HepG2 (cell line): Measurements from ENCODE around the gene CSNK2B. TPM values are rescaled to one million over a fixed set of nuclear protein-coding genes. Genes with fewer than 3 reads are reported as not detected.

Experiments
- CBX2 ChIP-seq, 2 experiments: fragments of 200-600 bp in 1 of 2; sonication (generic); formaldehyde crosslinking in 1 of 2; IDR thresholded peaks; 2 replicates each; pipeline versions ENCODE4 v1.7.0 to v1.8.1; 2018 to 2022; ENCODE audit warnings: low read depth in 2 of 2, low read length in 1 of 2, mild to moderate bottlenecking in 1 of 2, missing genetic modification reagents in 1 of 2
- FLYWCH1 ChIP-seq: sonication (generic); formaldehyde crosslinking; IDR thresholded peaks from 2 replicates; pipeline ENCODE4 v1.8.1; 2023; ENCODE audit warnings: mild to moderate bottlenecking, missing genetic modification reagents
- FOXA1 ChIP-seq, 2 experiments: fragments of 450-650 bp in 1 of 2; sonication (generic) in 1 of 2; formaldehyde crosslinking in 1 of 2; IDR thresholded peaks; 2 replicates each; pipeline versions ENCODE4 v1.4.0 to v1.6.1; 2016 to 2020; ENCODE audit warnings: missing genetic modification reagents in 1 of 2
- HNF1B ChIP-seq: sonication (generic); formaldehyde crosslinking; IDR thresholded peaks from 2 replicates; pipeline ENCODE4 v1.5.1; 2020; ENCODE audit warnings: mild to moderate bottlenecking, moderate library complexity, missing genetic modification reagents
- JUNB ChIP-seq: sonication (generic); formaldehyde crosslinking; IDR thresholded peaks from 2 replicates; pipeline ENCODE4 v1.8.0; 2022; ENCODE audit warnings: missing genetic modification reagents, mild to moderate bottlenecking, borderline replicate concordance
- KLF13 ChIP-seq: sonication (generic); formaldehyde crosslinking; IDR thresholded peaks from 2 replicates; pipeline ENCODE4 v1.4.0; 2020; ENCODE audit warnings: mild to moderate bottlenecking, missing genetic modification reagents
- KLF9 ChIP-seq: IDR thresholded peaks from 2 replicates; pipeline ENCODE4 v1.6.1; 2016; ENCODE audit warnings: low read depth
- KMT2A ChIP-seq: sonication (generic); formaldehyde crosslinking; IDR thresholded peaks from 2 replicates; pipeline ENCODE4 v1.4.0; 2020; ENCODE audit warnings: missing genetic modification reagents
- RELA ChIP-seq: sonication (generic); formaldehyde crosslinking; IDR thresholded peaks from 2 replicates; pipeline ENCODE4 v1.4.0; 2020; ENCODE audit warnings: missing genetic modification reagents
- RFX5 ChIP-seq: IDR thresholded peaks from 2 replicates; pipeline ENCODE4 v1.6.1; 2011; ENCODE audit warnings: low read depth, low read length, improper control_type of control experiment
- SALL2 ChIP-seq: sonication (generic); formaldehyde crosslinking; IDR thresholded peaks from 2 replicates; pipeline ENCODE4 v1.8.1; 2023; ENCODE audit warnings: mild to moderate bottlenecking, missing genetic modification reagents, inconsistent platforms
- SP1 ChIP-seq, 2 experiments: fragments of 450-650 bp in 1 of 2; sonication (generic) in 1 of 2; formaldehyde crosslinking in 1 of 2; IDR thresholded peaks; 2 replicates each; pipeline versions ENCODE4 v1.4.0 to v1.6.1; 2016 to 2020; ENCODE audit warnings: missing genetic modification reagents in 1 of 2
- SYNCRIP ChIP-seq: fragments of 200-400 bp; formaldehyde crosslinking; IDR thresholded peaks from 2 replicates; pipeline ENCODE4 v1.6.1; 2018; ENCODE audit warnings: mild to moderate bottlenecking, low read depth, low read length; ENCODE audit not compliant: insufficient read depth
- TCF7 ChIP-seq: sonication (generic); IDR thresholded peaks from 2 replicates; pipeline ENCODE4 v1.6.1; 2016; ENCODE audit warnings: antibody characterized with exemption, low read depth
- TCF7L2 ChIP-seq: IDR thresholded peaks from 2 replicates; pipeline ENCODE4 v1.6.1; 2011; ENCODE audit warnings: mild to moderate bottlenecking, low read depth, low read length, moderate library complexity
- U2AF1 ChIP-seq: fragments of 200-400 bp; formaldehyde crosslinking; optimal IDR thresholded peaks from 2 replicates; pipeline ENCODE3; 2017; ENCODE audit warnings: mild to moderate bottlenecking, low read depth, low read length
- YY1 ChIP-seq: IDR thresholded peaks from 2 replicates; pipeline ENCODE4 v1.6.1; 2011; ENCODE audit warnings: low read length, low read depth, moderate library complexity, mild to moderate bottlenecking; ENCODE audit not compliant: insufficient read depth, insufficient replicate concordance
- ZBTB14 ChIP-seq: sonication (generic); formaldehyde crosslinking; IDR thresholded peaks from 2 replicates; pipeline ENCODE4 v1.4.0; 2020; ENCODE audit warnings: missing genetic modification reagents
- ZNF30 ChIP-seq: sonication (generic); formaldehyde crosslinking; IDR thresholded peaks from 2 replicates; pipeline ENCODE4 v1.5.0; 2020; ENCODE audit warnings: mild to moderate bottlenecking, missing genetic modification reagents
- ZNF33A ChIP-seq: sonication (generic); formaldehyde crosslinking; IDR thresholded peaks from 2 replicates; pipeline ENCODE4 v1.5.1; 2020; ENCODE audit warnings: missing genetic modification reagents, mild to moderate bottlenecking, moderate library complexity, borderline replicate concordance
- ZNF761 ChIP-seq: sonication (generic); formaldehyde crosslinking; conservative IDR thresholded peaks from 2 replicates; pipeline ENCODE4 v1.4.0; 2020; ENCODE audit warnings: mild to moderate bottlenecking, missing genetic modification reagents
- ZNF792 ChIP-seq: IDR thresholded peaks from 2 replicates; pipeline ENCODE4 v1.6.1; 2016
- polyA plus RNA-seq, 8 experiments: library from polyadenylated mRNA; depleted of rRNA in 3 of 8; stranded (reverse) in 7 of 8; unstranded in 1 of 8; fragments of >200 nt; fragmentation: Illumina TruSeq in 4 of 8; extraction: Trizol in 4 of 8; gene quantifications; 2 replicates each; pipeline versions ENCODE4 v1.2.1 to v1.2.3, GENCODE V29; 2011 to 2016; ENCODE audit warnings: low read depth in 4 of 8, missing spikeins in 1 of 8, mixed read lengths in 1 of 8; ENCODE audit not compliant: insufficient read depth in 1 of 8
- total RNA-seq, 5 experiments: library from RNA; depleted of rRNA; stranded (reverse); fragments of >200 nt; fragmentation: Illumina TruSeq; extraction: Trizol; gene quantifications; 2 replicates each; pipeline ENCODE4 v1.2.3, GENCODE V29; 2016; ENCODE audit warnings: low read depth in 1 of 5
- TF ChIP-seq, protein P1 (sequence below): sonication (generic); formaldehyde crosslinking; IDR thresholded peaks from 2 replicates; pipeline ENCODE4 v1.5.0; 2020; ENCODE audit warnings: missing genetic modification reagents
- TF ChIP-seq, protein P2 (sequence below): sonication (generic); formaldehyde crosslinking; IDR thresholded peaks from 2 replicates; pipeline ENCODE4 v1.4.0; 2020; ENCODE audit warnings: missing genetic modification reagents, borderline replicate concordance

Gene CSNK2B
- total and polyA plus RNA-seq, 2 of the 13 experiments (the other 11 are each of a cell fraction or from before 2014, with no cell fraction given), result 111 to 296 TPM

- TF ChIP-seq RFX5, result no peak
- no peak for TF ChIP-seq TCF7L2
- no peak for TF ChIP-seq U2AF1
- TF ChIP-seq ZNF30 (CRISPR knock-in tag), result no peak
- no peak for TF ChIP-seq KLF9
- TF ChIP-seq KMT2A (CRISPR knock-in tag), result peak; percentile 28; the same call in 1 of the 2 replicates
- TF ChIP-seq ZNF761 (CRISPR knock-in tag), result no peak
- TF ChIP-seq YY1, result peak; percentile 72
- TF ChIP-seq ZNF792, result no peak
- no peak for TF ChIP-seq FOXA1 (IDR thresholded peaks at IDR 0.05)
- TF ChIP-seq FOXA1 (CRISPR knock-in tag; IDR thresholded peaks at IDR 0.05), result no peak
- no peak for TF ChIP-seq ZNF33A (CRISPR knock-in tag)
- TF ChIP-seq CBX2 (IDR thresholded peaks at IDR 0.05; ENCODE audit: low read depth, low read length), result no peak
- TF ChIP-seq CBX2 (CRISPR knock-in tag; IDR thresholded peaks at IDR 0.05; ENCODE audit: low read depth), result no peak
- TF ChIP-seq JUNB (CRISPR knock-in tag), result no peak
- TF ChIP-seq ZBTB14 (CRISPR knock-in tag), result no peak
- TF ChIP-seq SYNCRIP, result no peak
- TF ChIP-seq, protein P1, sequence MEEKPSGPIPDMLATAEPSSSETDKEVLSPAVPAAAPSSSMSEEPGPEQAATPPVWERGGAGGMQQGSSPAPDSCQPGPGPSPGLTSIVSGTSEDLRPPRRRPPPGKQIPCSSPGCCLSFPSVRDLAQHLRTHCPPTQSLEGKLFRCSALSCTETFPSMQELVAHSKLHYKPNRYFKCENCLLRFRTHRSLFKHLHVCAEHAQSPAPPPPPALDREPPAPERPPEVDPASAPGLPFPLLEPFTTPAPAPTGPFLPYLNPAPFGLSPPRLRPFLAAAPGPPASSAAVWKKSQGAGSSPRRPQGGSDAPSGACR (CRISPR knock-in tag), result 0 out of 2 replicates have a peak, but pooled peaks have one; percentile 51
- TF ChIP-seq, protein P2, sequence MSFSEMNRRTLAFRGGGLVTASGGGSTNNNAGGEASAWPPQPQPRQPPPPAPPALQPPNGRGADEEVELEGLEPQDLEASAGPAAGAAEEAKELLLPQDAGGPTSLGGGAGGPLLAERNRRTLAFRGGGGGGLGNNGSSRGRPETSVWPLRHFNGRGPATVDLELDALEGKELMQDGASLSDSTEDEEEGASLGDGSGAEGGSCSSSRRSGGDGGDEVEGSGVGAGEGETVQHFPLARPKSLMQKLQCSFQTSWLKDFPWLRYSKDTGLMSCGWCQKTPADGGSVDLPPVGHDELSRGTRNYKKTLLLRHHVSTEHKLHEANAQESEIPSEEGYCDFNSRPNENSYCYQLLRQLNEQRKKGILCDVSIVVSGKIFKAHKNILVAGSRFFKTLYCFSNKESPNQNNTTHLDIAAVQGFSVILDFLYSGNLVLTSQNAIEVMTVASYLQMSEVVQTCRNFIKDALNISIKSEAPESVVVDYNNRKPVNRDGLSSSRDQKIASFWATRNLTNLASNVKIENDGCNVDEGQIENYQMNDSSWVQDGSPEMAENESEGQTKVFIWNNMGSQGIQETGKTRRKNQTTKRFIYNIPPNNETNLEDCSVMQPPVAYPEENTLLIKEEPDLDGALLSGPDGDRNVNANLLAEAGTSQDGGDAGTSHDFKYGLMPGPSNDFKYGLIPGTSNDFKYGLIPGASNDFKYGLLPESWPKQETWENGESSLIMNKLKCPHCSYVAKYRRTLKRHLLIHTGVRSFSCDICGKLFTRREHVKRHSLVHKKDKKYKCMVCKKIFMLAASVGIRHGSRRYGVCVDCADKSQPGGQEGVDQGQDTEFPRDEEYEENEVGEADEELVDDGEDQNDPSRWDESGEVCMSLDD (CRISPR knock-in tag), result no peak
- no peak for TF ChIP-seq RELA (CRISPR knock-in tag)
- no peak for TF ChIP-seq TCF7
- no peak for TF ChIP-seq SALL2 (CRISPR knock-in tag)
- TF ChIP-seq KLF13 (CRISPR knock-in tag), result no peak
- TF ChIP-seq SP1 (IDR thresholded peaks at IDR 0.05), result no peak
- no peak for TF ChIP-seq SP1 (CRISPR knock-in tag; IDR thresholded peaks at IDR 0.05)
- 0 out of 2 replicates have a peak, but pooled peaks have one; percentile 30 for TF ChIP-seq HNF1B (CRISPR knock-in tag)
- TF ChIP-seq FLYWCH1, result no peak
These were observed 14.6 kb downstream of the CSNK2B start, which contains the start of gene LY6G5C (continued) for GRCh38 chr6:31680226-31681134.
